HFF-Myc (cell line): ENCODE results near the gene AP3D1.

Experiments used
- DNase-seq: peaks from one replicate; pipeline ENCODE4 v3.0.0-alpha.2; 2011; ENCODE audit warnings: low read depth; ENCODE audit errors: extremely low read depth
- H3K4me3 ChIP-seq: replicated peaks from 2 replicates; pipeline ENCODE4 v1.5.1; 2011; ENCODE audit warnings: low read depth, mild to moderate bottlenecking, control low read depth, low read length
- CTCF ChIP-seq: IDR thresholded peaks from 2 replicates; pipeline ENCODE4 v1.5.1; 2012; ENCODE audit warnings: mild to moderate bottlenecking, low read depth, low read length, control low read depth; ENCODE audit errors: missing control alignments

The AP3D1 gene

GRCh38 chr19:2195361-2195760 is 44.0 kb upstream of the AP3D1 start:
- H3K4me3 ChIP-seq = no peak overlapping the region
- no peak for TF ChIP-seq CTCF
- no peak for DNase-seq

- H3K4me3 ChIP-seq = no peak overlapping the region
- TF ChIP-seq CTCF = no peak
- DNase-seq = no peak
Observed at GRCh38 chr19:2194513-2195078, 43.2 kb upstream of the AP3D1 start.

- H3K4me3 ChIP-seq = no peak overlapping the region
- DNase-seq = no peak
- no peak for TF ChIP-seq CTCF
Observed at GRCh38 chr19:2193807-2194206, 42.4 kb upstream of the AP3D1 start.

GRCh38 chr19:2192862-2193261 is 41.5 kb upstream of the AP3D1 start:
- no peak for TF ChIP-seq CTCF
- DNase-seq = no peak
- H3K4me3 ChIP-seq = no peak overlapping the region

- no peak overlapping the region for H3K4me3 ChIP-seq
- DNase-seq = no peak
- no peak for TF ChIP-seq CTCF
Observed at GRCh38 chr19:2191456-2192310, 40.3 kb upstream of the AP3D1 start.

- no peak overlapping the region for H3K4me3 ChIP-seq
- no peak for DNase-seq
- no peak for TF ChIP-seq CTCF
Observed at GRCh38 chr19:2190848-2191455, 39.6 kb upstream of the AP3D1 start.
